Transverse colon (tissue), 4 donors: ENCODE results near the gene CPVL. TPM values are rescaled to one million over a fixed set of nuclear protein-coding genes. Genes with fewer than 3 reads are reported as not detected.

Source experiments
- DNase-seq: peaks from one replicate; pipeline ENCODE4 v3.0.0-alpha.2; 2019
- H3K27ac ChIP-seq, 4 donors: fragments of 200-600 bp; sonication (generic); 2 replicates each; pipeline ENCODE4 v1.5.1; 2016 to 2018; ENCODE audit warnings: inconsistent platforms in 4 of 4
- H3K27me3 ChIP-seq: fragments of 200-600 bp; sonication (generic); 2 replicates; pipeline ENCODE4 v1.5.1; 2017; ENCODE audit warnings: inconsistent platforms
- H3K36me3 ChIP-seq, 4 donors: fragments of 200-600 bp; sonication (generic); 2 replicates each; pipeline ENCODE4 v1.5.1; 2017 to 2019; ENCODE audit warnings: inconsistent platforms in 4 of 4
- H3K4me1 ChIP-seq, 4 donors: fragments of 200-600 bp; sonication (generic); 2 replicates each; pipeline ENCODE4 v1.5.1; 2017 to 2020; ENCODE audit warnings: inconsistent platforms in 4 of 4
- H3K4me3 ChIP-seq, 4 donors: fragments of 200-600 bp; sonication (generic); 1 replicate in 1 of 4; 2 replicates in 3 of 4; pipeline versions ENCODE4 v1.5.1 to v1.6.1; 2017 to 2019; ENCODE audit warnings: inconsistent platforms in 4 of 4
- H3K9me3 ChIP-seq, 2 donors: fragments of 200-600 bp; sonication (generic); 2 replicates each; pipeline ENCODE4 v1.5.1; 2017 to 2019; ENCODE audit warnings: inconsistent platforms in 2 of 2
- EP300 ChIP-seq: sonication (generic); formaldehyde crosslinking; IDR thresholded peaks from one replicate; pipeline ENCODE4 v1.6.1; 2017; ENCODE audit warnings: antibody characterized with exemption, low read depth
- POLR2A ChIP-seq: fragments of 450-650 bp; IDR thresholded peaks from one replicate; pipeline ENCODE4 v1.6.1; 2016; ENCODE audit warnings: antibody characterized with exemption, mild to moderate bottlenecking, moderate library complexity
- POLR2AphosphoS5 ChIP-seq, 3 donors: sonication (generic); formaldehyde crosslinking; IDR thresholded peaks; one replicate each; pipeline ENCODE4 v1.6.1; 2016; ENCODE audit warnings: antibody characterized with exemption in 3 of 3
- WGBS, 2 donors: methylation state at CpG; one replicate each; pipeline ENCODE4 v1.1.5; 2018; ENCODE audit warnings: low coverage in 1 of 2; 5-methylcytosine and 5-hydroxymethylcytosine counted together
- in situ Hi-C, 4 donors: fragments of 200-750 bp; cut with MboI; loops; one replicate each; pipeline versions ENCODE4 v1.15.0 to v1.15.1; 2017; ENCODE audit warnings: low sequenced_read_pairs in 3 of 4, low pct_ligation_motif_present in 1 of 4, low pct_unique_long_range_greater_than_20kb in 1 of 4
- intact Hi-C: fragments of 100-400 bp; cut with DNase I; formaldehyde crosslinking; loops from one replicate; pipeline ENCODE4 v1.15.1; 2023; ENCODE audit warnings: low total_unique reads
- total RNA-seq, 4 donors: library from RNA; depleted of rRNA; stranded (reverse); fragments of >200 nt; gene quantifications; one replicate each; pipeline ENCODE4 v1.1.0, GENCODE V29; 2016
- TF ChIP-seq, protein P1 (sequence below), 5 experiments: fragments of 200-600 bp in 3 of 5; fragments of 450-650 bp in 2 of 5; sonication (generic) in 3 of 5; IDR thresholded peaks; 1 replicate in 2 of 5; 2 replicates in 3 of 5; pipeline ENCODE4 v1.5.1; 2016 to 2017; ENCODE audit warnings: antibody characterized with exemption in 5 of 5, inconsistent platforms in 3 of 5, mild to moderate bottlenecking in 2 of 5, moderate library complexity in 1 of 5

The CPVL gene
- total RNA-seq, 4 donors from 2014 or later, result 0.75 to 9.7 (median 4.8) TPM

DNA sequence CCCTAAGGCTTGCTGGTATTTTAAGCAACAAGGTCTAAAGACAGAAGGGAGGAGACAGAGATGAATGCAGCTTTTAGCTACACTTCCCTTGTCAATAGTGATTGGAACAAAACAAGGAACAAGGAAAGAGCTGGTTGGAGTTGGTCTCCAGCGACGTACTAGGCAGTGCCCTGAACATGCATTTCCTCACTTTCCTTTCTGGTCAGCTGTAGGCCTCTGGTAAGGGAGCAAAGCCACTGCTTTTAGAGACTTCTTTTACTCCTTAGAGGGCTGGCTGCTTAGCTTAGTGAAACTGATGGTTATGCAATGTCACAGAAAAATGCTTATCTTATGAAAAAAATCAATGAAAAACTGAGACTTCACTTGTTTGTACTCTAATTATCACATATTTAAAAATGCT, 112.8 kb downstream of the CPVL start:
- Histone ChIP-seq H3K27me3 (no peaks in the 10 kb centered on the region), H3K4me3 (no peak overlapping the region), H3K36me3 (no peaks in the 10 kb centered on the region), H3K4me1 (peaks cover 0 to 11% (median 7%) of the 10 kb centered on the region in 4 donors), H3K27ac (no peak overlapping the region), H3K9me3 (no peaks in the 10 kb centered on the region)
- intact Hi-C loops, result no loop called here
- DNase-seq, result no peak
- 81 to 82% methylated on average over 2 of the region's 2 CpGs for WGBS, 2 donors
- in situ Hi-C loops, result no loop called here
- TF ChIP-seq POLR2AphosphoS5 (IDR thresholded peaks at IDR 0.05) (no peak), EP300 (no peak), POLR2A (no peak)
- TF ChIP-seq, protein P1, sequence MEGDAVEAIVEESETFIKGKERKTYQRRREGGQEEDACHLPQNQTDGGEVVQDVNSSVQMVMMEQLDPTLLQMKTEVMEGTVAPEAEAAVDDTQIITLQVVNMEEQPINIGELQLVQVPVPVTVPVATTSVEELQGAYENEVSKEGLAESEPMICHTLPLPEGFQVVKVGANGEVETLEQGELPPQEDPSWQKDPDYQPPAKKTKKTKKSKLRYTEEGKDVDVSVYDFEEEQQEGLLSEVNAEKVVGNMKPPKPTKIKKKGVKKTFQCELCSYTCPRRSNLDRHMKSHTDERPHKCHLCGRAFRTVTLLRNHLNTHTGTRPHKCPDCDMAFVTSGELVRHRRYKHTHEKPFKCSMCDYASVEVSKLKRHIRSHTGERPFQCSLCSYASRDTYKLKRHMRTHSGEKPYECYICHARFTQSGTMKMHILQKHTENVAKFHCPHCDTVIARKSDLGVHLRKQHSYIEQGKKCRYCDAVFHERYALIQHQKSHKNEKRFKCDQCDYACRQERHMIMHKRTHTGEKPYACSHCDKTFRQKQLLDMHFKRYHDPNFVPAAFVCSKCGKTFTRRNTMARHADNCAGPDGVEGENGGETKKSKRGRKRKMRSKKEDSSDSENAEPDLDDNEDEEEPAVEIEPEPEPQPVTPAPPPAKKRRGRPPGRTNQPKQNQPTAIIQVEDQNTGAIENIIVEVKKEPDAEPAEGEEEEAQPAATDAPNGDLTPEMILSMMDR (IDR thresholded peaks at IDR 0.05), result no peak

DNA sequence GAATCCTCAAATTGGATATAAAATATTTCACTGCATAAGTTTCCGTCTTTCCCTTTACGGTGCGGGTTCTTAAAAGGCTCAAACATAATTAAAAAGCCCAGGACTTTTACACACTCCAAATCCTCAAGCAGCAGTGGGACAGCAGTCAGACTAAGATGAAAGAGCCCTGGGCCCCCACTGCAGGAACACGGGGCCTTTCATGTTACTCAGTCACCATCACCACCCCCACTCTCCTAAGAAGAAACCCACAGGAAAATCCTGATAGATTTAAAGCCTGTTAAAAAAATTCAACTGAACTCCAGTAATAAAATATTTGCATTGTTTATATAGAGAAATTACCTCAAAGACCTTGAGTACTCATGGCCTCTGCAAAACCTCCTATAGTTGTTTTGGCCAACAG, 114.2 kb downstream of the CPVL start:
- peaks cover 2 to 3% of the 10 kb centered on the region in 2 donors for H3K9me3 ChIP-seq
- H3K36me3 ChIP-seq, result no peaks in the 10 kb centered on the region
- no peak overlapping the region for H3K4me3 ChIP-seq
- intact Hi-C loops, result no loop called here
- no peaks in the 10 kb centered on the region for H3K4me1 ChIP-seq
- H3K27me3 ChIP-seq, result no peaks in the 10 kb centered on the region
- in situ Hi-C loops, result no loop called here
- TF ChIP-seq POLR2A, result no peak
- no peak for TF ChIP-seq POLR2AphosphoS5 (IDR thresholded peaks at IDR 0.05)
- TF ChIP-seq, protein P1 (IDR thresholded peaks at IDR 0.05), result no peak
- no peak for TF ChIP-seq EP300
- no peak overlapping the region for H3K27ac ChIP-seq
- 81 to 100% methylated on average over 3 to 4 of the region's 4 CpGs for WGBS, 2 donors
- DNase-seq, result no peak

DNA sequence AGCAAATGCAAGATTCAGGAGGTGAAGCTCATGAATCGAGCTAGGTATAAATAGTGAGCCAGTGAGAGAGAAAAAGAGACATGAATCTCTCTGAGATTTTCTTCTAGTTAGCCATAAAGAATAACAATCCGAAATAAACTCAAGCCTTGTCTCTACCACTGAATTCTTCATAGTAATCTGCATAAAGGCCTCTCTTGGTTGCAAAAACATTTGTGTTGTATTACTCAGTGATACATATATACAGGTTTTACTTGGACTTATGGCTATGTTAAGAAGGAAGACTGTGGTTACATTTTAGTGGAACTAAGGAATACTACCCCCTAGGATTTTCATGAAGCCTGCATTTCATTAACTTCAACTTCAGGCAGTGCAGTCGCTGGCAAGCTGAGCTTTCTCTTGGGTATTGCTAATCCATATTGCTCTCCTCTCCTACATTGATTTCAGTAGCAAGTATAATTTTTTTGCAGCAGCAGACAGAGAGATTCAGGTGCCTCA, 115.5 kb downstream of the CPVL start:
- peaks cover 7 to 9% of the 10 kb centered on the region in 2 donors for H3K9me3 ChIP-seq
- 69 to 91% methylated on average over 3 of the region's 3 CpGs for WGBS, 2 donors
- intact Hi-C loops, result no loop called here
- H3K4me1 ChIP-seq, result no peaks in the 10 kb centered on the region
- in situ Hi-C loops, result no loop called here
- no peak for DNase-seq
- H3K27ac ChIP-seq, result no peak overlapping the region
- H3K27me3 ChIP-seq, result no peaks in the 10 kb centered on the region
- TF ChIP-seq POLR2AphosphoS5 (IDR thresholded peaks at IDR 0.05), result no peak
- TF ChIP-seq, protein P1 (IDR thresholded peaks at IDR 0.05), result no peak
- TF ChIP-seq POLR2A, result no peak
- no peak for TF ChIP-seq EP300
- no peak overlapping the region for H3K4me3 ChIP-seq
- no peaks in the 10 kb centered on the region for H3K36me3 ChIP-seq

DNA sequence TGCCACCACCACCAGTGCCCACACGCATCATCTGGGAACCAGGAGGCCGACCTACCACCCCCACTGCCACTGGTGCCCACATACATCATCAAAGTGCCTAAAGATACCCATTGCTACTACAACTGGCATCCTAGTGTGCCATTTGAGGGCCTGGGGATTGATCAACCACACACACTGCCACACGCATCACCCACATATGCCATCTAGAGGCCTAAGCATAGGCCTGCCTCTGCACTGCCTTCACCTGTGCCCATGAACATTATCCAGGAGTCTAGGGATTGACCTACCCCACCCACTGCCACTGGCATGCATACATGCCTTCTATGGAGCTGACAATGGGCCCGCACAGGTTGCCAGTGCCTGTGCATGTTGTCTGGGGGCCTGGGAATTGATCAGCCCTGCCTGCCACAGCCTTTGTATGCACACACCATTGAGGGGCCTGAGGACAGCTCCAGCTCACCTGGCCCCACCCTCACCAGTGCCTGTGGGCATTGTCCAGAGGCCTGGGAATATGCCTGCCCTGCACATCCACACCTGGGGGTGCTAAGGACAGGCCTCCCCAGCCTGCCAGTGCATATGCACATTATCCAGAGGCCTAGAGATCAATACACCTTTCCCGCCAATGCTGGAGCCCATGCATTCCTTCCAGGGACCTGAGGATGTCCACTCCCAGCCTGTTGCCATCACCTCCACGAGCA, 123.9 kb downstream of the CPVL start:
- H3K27ac ChIP-seq, result no peak overlapping the region
- 85% methylated on average over 5 of the region's 6 CpGs; no CpG with 5 or more reads in 1 of the 2 donors for WGBS, 2 donors
- TF ChIP-seq POLR2A (no peak), POLR2AphosphoS5 (IDR thresholded peaks at IDR 0.05) (no peak), EP300 (no peak)
- TF ChIP-seq, protein P1 (IDR thresholded peaks at IDR 0.05), result no peak
- intact Hi-C loops (no loop called here), in situ Hi-C loops (no loop called here)
- DNase-seq, result no peak
- peaks cover 15 to 18% of the 10 kb centered on the region in 2 donors for H3K9me3 ChIP-seq
- H3K4me1 ChIP-seq, result no peaks in the 10 kb centered on the region
- H3K27me3 ChIP-seq, result no peaks in the 10 kb centered on the region
- no peak overlapping the region for H3K4me3 ChIP-seq
- H3K36me3 ChIP-seq, result no peaks in the 10 kb centered on the region
